HG03196 (cell line): ENCODE results near the gene MYO1E.
"Not testable (repeated sequence)": the region's sequence is repeated elsewhere in the genome, so short reads cannot be mapped to it uniquely, and the experiment has no call there.

Experiments
- ATAC-seq: cut with Tn5 transposase; IDR thresholded peaks from one replicate; pipeline ENCODE4 v1.9.1; 2021; ENCODE audit not compliant: unreplicated experiment

MYO1E gene

GRCh38 chr15:59172289-59172901 lies 200.3 kb downstream of the MYO1E start:
- no peak for ATAC-seq

- no peak for ATAC-seq
These were observed 201.6 kb downstream of the MYO1E start for GRCh38 chr15:59171067-59171397.

GRCh38 chr15:59170295-59171066 lies 202.2 kb downstream of the MYO1E start:
- ATAC-seq, result no peak

DNA sequence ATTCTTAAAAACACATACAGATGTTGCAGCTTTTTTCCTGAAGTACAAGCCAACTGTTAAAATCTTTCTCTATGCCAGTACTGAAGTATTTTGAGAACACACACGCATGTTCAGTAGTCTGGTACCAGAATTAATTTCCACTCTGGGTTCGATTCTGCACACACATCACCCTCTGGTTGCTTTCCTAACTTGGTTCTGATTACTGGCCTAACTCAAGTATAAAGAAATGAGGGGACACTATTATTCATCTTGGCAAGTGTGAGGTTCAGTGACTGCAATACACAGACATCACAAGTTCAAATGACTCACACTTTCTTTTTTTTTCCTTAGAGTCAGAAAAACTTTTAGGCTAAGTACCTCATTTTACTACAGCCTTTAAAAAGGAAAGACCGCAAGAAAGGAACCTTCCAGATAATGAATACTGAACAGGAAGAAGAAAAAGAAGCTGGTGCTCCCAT lies 203.4 kb downstream of the MYO1E start:
- no peak for ATAC-seq

- no peak for ATAC-seq
These were observed 204.1 kb downstream of the MYO1E start for GRCh38 chr15:59168536-59168935.

DNA sequence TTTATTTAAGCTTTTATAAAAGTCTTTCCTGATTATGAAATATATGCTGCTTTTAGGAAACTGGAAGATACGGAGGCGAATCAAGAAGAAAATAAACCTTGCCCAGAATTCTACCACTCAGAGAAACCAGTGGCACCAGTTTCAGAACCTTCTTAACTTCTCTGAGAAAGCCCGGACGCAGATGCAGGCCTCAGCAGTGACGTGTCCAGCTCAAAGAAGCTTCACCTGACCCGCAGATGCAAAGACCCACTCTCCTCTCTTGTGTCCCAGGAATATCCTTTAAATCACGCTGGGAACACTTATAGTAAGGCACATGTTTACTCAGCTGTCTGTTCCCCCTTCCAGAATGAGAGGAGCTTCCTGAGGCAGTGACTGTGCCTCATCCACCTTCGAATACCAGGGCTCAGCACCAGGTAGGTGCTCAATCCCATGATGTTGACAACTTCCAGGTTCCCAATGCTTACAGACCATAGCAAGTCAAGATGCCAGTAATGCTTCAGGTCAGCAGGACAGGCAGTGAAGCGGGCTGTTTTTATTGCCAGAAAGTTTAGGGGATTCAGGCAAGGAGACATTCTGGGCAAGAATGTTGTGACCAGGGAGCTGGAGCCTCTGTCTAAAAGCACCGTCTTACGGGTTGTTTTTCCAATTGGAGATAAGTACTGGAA lies 205.9 kb downstream of the MYO1E start:
- ATAC-seq, result no peak

- no peak for ATAC-seq
These were observed 206.5 kb downstream of the MYO1E start for GRCh38 chr15:59166166-59166565.

- ATAC-seq, result no peak
These were observed 206.9 kb downstream of the MYO1E start for GRCh38 chr15:59165726-59166125.

GRCh38 chr15:59162080-59162479 lies 210.6 kb downstream of the MYO1E start:
- ATAC-seq, result not testable (repeated sequence)

DNA sequence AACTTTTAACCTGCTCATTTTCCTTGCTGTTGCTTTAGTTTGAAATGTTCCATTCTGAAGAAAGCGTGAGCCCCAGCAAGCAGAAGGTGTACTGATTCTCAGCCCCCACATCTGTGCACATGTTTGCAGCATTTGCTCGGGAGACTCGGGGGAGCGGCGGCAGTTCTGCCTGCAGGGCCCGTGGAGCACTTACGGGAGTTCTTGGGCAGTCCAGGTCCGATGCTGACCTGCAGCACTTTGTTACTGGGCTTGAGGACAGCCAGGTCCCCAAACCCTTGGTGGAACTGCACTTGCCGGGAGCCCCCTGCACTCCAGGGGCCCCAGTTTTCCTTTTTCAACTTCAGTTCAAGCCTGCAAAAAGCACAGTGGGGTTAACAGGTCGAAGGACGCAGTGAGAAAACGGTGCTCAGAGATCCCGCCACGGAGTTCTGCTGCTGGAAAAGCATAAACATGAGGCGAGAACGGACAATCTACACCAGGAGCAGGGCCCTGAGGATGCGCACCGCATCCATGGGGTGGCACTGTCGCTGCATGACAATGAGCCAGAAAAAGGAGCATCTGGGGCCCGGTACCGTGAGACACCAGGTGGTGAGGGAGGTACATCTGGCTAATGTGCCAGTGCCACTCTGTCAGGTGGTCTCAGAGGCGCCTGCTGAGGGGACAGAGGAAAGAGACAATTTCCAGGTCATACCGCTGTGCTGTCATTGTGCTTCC lies 211.6 kb downstream of the MYO1E start:
- ATAC-seq, result no peak

DNA sequence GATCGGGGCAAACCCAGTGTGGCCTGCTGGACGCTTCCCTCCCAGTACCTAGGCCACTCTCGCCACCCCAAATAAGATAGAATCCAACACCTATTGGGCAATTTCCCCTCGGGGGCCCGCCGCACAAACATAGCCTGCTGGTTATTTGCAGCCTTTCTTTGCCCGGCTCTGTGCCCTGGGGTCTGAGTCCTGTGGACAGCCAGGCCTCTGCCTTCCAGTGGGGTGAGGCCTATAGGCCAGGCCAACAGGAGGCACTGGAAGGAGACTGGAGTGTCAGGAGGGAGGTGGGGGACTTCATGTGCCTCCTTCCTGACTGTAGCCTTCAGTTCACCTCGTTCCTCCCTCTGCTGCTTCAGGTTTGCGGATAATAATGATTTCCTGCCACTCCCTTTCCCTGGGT lies 213.5 kb downstream of the MYO1E start:
- ATAC-seq, result no peak

DNA sequence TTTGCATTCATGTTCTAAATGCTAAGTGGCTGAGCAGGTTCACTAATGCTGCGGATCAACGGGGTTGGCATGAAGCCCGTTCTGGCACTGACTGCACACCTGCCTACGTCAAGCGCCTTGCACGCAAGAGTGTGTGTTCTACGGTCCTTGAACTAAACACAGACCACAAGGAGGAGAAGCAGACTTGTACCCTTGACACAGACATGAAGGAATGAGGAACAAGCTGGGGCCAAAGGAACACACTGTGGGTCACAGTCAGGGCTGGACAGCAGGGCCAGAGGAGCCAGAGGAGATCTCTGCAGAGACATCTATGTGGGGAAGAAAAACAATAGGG lies 214.0 kb downstream of the MYO1E start:
- no peak for ATAC-seq

DNA sequence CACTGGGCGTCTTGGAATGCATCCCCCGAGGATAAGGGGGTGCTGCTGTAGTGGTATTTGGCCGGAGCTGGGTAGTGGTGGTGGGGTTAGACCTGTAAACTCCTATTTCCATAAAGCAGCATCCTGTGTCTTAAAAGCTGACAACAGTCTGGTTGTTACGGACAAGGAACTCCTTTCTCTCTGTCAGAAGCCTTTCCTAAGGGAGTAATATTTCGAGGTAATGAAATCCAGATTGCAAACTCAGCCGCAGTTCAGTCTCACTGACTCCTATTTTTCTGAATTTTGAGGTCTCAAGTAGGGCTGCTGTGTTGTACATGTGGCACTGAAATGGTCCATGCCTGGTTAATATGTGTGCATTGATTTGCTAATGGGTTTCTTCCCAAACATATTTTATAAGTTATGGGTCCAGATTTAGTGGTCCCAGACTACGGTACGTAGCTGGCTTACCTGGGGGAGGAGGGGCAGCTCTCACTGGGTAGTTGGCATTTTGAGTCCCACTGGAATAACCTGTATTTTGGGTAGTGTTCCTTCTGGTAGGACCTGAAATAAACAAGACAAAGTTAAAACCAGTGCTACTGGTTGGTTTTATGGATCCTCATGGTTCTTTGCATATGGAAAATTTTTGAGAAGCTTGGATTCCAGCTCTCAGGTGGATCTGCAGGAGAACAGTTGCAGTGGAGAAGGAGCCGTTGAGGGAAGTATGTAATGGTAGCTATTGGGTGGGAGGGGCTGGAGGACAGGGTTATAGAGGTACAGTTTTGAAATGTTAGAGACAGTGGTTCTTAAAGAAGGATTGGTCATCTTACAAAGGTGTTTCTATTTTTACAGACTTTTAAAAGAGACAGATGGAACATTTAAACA lies 214.6 kb downstream of the MYO1E start:
- ATAC-seq, result no peak

DNA sequence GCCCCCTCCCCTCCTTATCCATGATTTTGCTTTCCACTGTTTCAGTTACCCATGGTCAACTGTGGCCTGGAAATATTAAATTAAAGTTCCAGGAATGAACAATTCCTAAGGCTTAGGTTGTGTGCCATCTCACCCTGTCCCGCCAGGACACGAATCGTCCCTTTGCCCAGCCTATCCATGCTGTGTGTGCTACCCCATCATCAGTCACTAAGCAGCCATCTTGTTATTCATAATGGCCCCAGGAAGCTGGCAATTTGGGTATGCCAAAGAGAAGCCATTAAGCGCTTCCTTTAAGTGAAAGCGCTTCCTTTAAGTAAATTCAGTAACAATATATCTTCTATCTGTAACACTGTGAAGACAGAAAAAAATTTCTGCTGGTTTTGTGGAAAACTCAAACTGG lies 215.3 kb downstream of the MYO1E start:
- ATAC-seq, result no peak

GRCh38 chr15:59155431-59155830 lies 217.2 kb downstream of the MYO1E start:
- no peak for ATAC-seq

DNA sequence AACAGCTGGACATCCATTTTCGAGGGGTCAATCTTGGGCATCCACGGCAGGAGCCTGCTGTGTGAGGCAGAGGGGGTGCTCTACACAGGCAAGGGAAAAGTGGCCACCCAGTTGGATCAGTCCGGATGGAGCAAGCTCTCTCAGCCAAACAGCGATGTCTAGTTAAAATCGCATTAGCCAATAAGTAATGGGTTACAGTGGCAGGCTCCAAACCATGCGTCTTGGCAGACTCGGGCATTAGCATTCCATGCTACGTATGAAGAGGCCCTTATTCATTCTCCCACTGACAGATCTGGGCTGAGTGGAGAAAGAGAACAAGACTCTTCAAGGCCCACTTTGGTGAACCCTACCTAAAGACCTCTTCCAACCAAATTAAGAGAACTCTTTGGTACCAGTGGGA lies 218.4 kb downstream of the MYO1E start:
- ATAC-seq, result no peak

- ATAC-seq, result no peak
These were observed 219.2 kb downstream of the MYO1E start for GRCh38 chr15:59153466-59153865.

DNA sequence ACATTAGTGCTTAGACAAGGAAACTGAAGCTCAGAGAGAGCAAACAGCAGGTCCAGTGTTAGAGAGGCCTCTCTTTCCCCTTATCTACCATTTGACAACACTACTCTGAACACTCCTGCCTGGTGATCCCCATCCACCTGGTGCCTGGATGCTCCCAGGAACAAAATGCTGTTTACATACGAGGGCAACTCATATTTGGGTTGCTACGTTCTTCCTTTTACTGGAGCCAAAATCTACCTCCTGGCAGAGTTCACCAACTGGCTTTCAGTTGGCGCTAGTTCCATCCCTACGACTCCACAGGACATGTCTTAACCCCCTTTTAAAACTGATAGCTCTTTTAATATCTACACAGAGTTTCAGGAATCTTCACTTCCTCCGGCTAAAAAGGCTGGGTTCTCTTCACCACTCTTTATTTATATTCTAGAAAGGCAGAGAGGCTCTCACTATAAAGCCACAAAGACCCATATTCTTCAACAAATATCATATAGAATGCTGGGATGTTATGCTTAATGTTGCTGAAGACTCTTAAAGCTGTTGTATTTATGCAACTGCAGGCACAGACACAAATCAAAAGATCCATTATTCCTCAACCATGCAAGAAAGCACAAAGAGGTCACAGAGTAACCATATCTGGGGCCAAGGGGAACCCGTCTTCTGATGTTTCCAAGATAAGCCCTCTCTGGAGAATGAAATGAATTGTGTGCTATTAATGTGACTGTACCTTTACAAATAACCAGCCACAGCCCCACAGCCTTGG lies 219.8 kb downstream of the MYO1E start:
- no peak for ATAC-seq

- no peak for ATAC-seq
These were observed 222.5 kb downstream of the MYO1E start for GRCh38 chr15:59150185-59150584.
